Fibroblast of skin of scalp (primary cell): ENCODE results near the gene COL5A2.

ENCODE experiments used
- DNase-seq: peaks from one replicate; pipeline ENCODE4 v3.0.0-alpha.2; 2013

Gene COL5A2

DNA sequence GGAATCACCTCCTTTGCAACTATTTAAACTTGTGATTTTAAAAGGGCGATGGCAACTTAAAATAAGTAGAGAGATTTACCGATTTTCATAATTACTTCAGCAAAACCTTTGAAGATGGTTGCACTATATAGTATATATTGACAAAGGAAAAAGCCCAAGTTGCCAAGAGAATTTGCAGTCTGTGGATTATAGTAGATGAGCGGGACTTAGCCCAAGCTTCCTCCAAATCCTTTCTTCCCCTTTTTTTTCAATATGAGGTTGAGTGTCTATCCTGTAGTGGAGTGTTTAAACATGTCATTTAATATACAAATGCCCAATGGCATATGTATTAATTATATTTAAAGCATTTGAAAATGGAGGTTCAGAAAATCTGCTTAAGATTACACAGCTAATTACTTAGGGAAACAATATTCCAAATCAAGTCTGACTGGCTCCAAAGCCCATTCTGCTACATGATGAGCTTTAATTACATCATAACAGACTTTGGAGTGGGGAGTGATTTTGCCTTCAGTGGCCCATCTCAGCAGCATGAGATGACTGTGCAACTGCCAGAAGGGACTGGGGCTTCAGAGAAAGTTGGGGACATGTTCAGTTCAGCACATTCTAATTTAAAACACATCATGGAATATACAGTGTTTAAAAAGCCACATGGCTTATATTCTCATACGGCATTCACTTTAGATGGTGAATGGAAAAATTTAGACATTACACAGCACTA, 132.2 kb downstream of the COL5A2 start:
- no peak for DNase-seq

DNA sequence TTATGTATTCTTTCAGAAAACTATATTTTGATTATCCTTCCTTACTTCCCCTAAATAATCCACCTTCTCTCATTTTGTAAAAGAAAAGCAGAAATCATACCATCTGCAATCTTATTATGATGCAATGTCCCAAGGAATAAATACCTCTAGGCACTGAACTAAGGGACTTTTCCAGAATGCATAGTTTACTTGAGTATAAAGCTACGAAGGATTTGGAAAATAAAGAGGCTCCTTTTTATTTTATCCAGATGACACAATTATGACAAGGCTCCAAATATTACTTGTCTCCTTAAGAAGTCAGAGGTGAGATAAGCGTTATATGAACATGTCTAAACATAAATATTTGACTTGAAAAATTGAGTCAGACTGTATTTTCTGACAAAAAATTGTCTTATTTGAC, 133.2 kb downstream of the COL5A2 start:
- no peak for DNase-seq

DNA sequence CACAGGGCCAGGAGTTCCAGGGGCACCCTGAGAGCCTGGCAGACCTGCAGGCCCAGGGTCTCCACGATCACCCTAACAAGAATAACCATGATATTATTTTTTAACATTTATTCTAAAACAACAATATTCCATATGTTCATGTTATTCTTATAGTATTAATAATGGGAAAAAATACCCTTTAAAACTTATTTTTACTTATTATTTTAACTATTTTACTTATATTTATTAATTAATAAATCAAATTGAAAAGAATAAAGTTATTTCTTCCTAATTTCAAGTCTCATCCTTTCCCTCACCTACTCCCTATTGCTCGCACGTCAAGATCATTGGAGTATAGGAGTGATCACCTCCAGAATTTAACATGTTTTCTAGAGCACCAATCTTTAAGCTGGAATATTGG, 133.7 kb downstream of the COL5A2 start:
- DNase-seq = no peak

- DNase-seq = peak; percentile 84
Measured at GRCh38 chr2:189037518-189037917, 142.0 kb downstream of the COL5A2 start.

- DNase-seq = no peak
Measured at GRCh38 chr2:189024901-189025618, 154.5 kb downstream of the COL5A2 start.

- DNase-seq = peak; percentile 77
Measured at GRCh38 chr2:189022492-189022891, 157.1 kb downstream of the COL5A2 start.

DNA sequence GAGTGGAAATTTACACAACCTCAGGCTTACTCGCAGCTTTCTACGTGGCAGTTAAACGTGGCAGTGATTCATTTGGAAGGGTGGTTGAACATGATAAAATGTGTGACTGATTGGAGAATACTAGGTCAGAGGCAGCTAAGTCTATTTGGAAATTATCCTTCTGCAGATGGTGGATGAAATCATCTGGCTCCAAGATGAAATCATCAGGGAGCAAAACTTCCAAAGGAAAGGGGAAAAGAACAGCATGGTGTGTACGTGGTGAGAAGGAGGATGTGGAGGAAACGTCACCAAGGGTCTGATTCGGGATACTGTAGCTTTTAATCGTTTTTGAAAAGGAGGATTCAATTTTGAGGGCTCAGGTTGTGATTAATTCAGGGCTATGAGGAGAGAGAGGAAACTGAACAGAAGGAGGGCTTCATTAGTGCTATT, 157.5 kb downstream of the COL5A2 start:
- peak; percentile 88 for DNase-seq

- DNase-seq = no peak
Measured at GRCh38 chr2:189020179-189020578, 159.4 kb downstream of the COL5A2 start.

GRCh38 chr2:189018631-189019030, 160.9 kb downstream of the COL5A2 start:
- DNase-seq = peak; percentile 70

- DNase-seq = no peak
Measured at GRCh38 chr2:189016311-189016861, 163.2 kb downstream of the COL5A2 start.

- DNase-seq = no peak
Measured at GRCh38 chr2:189015359-189015758, 164.2 kb downstream of the COL5A2 start.

- peak; percentile 61 for DNase-seq
Measured at GRCh38 chr2:189014449-189015138, 165.0 kb downstream of the COL5A2 start.

DNA sequence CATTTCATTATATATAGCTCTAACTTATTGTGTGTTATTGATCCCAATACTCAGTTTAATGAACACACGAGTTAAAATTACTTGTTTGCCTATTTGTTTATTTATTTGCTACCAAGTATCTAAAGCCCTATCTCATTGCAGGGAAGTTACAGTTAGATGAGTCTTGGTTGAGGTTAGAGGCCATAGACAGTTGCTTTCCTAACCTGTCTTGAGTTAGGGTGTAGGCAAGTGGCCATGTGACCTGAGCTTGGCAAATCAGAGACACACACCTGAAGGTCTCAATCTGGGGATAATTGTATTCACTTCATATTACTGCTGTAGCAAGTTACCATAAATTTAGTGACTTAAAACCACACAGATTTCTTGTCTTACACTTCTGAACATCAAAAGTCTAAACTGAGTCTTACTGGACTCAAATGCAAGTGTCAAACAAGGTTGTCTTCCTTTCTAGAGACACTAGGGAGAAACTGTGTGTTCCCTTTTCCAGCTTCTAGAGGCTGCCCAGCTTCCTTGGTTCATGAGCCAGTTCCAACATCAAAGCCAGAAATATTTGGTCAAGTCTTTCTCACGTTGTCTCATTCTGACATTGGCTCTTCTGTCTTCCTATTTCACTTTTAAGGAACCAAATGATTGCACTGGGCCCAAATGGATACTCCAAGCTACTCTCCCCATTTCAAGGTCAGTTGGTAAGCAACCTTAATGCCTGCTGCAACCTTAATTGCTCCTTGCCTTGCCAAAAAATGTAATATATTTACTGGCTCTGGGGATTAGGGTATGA, 165.7 kb downstream of the COL5A2 start:
- DNase-seq = no peak

DNA sequence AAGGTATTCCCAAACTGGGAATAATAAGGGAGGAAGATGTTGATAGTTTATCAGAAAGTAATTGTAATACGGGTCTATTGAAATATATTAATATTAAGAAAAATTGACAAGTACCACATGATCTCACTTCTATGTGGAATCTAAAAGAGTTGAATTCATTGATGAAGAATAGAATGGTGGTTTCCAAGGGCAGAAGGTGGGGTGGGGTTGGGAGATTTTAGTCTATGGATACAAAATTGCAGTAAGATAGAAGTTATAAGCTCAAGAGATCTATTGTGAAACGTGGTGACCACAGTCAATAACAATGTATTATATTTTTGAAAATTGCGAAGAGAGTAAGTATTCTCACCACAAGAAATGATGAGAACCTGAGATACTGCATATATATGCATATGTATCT, 166.5 kb downstream of the COL5A2 start:
- DNase-seq = no peak

GRCh38 chr2:189012351-189012750, 167.2 kb downstream of the COL5A2 start:
- DNase-seq = no peak

GRCh38 chr2:189010536-189010935, 169.0 kb downstream of the COL5A2 start:
- DNase-seq = no peak

DNA sequence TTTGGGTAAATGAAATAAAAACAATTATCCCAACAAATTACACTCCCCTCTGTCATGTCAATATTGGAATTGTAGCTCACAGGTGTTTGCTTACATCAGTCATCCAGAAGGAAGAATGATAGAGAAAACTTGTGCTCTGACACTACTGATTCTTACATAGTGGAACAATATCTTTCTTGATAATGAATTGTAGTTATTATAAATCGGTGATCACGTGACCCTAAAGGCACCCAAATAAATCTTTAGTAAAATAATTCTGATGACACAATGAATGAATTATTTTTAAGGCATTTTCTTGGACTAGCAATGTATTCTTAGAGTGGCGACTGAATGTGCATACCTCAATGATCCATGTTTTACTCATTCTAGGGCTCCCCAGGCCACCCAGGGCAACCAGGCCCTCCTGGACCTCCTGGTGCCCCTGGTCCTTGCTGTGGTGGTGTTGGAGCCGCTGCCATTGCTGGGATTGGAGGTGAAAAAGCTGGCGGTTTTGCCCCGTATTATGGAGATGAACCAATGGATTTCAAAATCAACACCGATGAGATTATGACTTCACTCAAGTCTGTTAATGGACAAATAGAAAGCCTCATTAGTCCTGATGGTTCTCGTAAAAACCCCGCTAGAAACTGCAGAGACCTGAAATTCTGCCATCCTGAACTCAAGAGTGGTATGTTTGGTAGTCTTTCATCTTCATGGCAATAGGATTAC, 170.9 kb downstream of the COL5A2 start:
- DNase-seq = no peak

GRCh38 chr2:189002079-189002478, 177.5 kb downstream of the COL5A2 start:
- DNase-seq = peak; percentile 53

DNA sequence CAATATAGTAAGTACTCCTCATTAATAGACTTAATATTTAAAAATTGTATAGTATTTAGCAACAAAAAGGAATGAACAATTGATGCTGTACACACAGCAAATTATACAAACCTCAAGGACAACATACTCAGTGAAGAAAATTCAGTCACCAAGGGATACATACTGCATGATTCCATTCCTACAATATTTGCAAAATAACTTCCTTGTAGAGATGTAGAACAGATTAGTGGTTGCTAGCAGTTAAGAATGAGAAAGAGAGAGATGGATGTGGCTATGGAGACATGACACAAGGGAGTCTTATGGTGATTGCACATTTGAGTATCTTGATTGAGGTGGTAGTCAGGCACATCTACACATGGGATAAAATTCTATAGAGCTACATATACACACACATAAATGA, 179.3 kb downstream of the COL5A2 start:
- DNase-seq = no peak

- DNase-seq = no peak
Measured at GRCh38 chr2:188997263-188997662, 182.3 kb downstream of the COL5A2 start.

GRCh38 chr2:188993247-188993646, 186.3 kb downstream of the COL5A2 start:
- no peak for DNase-seq

DNA sequence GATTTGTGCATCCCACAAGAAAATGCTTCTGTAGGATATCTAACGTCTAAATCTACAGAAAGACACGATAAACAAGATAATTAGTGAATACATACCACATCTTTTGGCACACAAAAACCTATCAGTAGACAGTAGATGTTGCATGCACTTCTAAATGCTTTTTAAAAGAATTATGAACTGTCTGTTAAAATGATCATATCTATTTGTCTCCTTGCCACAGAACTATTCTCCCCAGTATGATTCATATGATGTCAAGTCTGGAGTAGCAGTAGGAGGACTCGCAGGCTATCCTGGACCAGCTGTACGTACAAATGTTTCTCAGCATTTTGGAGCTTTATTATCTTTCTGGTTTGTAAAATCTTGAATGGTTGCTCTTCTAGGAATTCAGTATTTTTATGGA, 192.7 kb downstream of the COL5A2 start:
- peak; percentile 72 for DNase-seq
